Activated CD8-positive, alpha-beta memory T cell treated with anti-CD3 and anti-CD28 coated beads, Interleukin-2, amount 50 U/mL, for 24 hours (primary cell): Measurements from ENCODE around the gene RSU1.
A peak's percentile ranks its signal among the peaks of the same experiment; 100 is the strongest.

Experiments
- DNase-seq: peaks from one replicate; pipeline ENCODE4 v3.0.0-alpha.2; 2020; ENCODE audit errors: extremely low read depth

RSU1 gene

GRCh38 chr10:16822027-16822426 lies 4.8 kb upstream of the RSU1 start:
- DNase-seq = no peak

- no peak for DNase-seq
Measured at GRCh38 chr10:16820421-16820820, 3.2 kb upstream of the RSU1 start.

- no peak for DNase-seq
Measured at GRCh38 chr10:16820018-16820417, 2.8 kb upstream of the RSU1 start.

- no peak for DNase-seq
Measured at GRCh38 chr10:16819436-16819835, 2.2 kb upstream of the RSU1 start.

GRCh38 chr10:16819026-16819425 lies 1.8 kb upstream of the RSU1 start:
- no peak for DNase-seq

- no peak for DNase-seq
Measured at GRCh38 chr10:16816830-16817124, 447 bp downstream of the RSU1 start.

- DNase-seq = no peak
Measured at GRCh38 chr10:16816171-16816570, 1.1 kb downstream of the RSU1 start.

- no peak for DNase-seq
Measured at GRCh38 chr10:16814012-16814411, 3.2 kb downstream of the RSU1 start.

- DNase-seq = no peak
Measured at GRCh38 chr10:16812676-16813075, 4.5 kb downstream of the RSU1 start.

GRCh38 chr10:16811765-16812164 lies 5.5 kb downstream of the RSU1 start:
- DNase-seq = no peak

GRCh38 chr10:16811292-16811691 lies 5.9 kb downstream of the RSU1 start:
- DNase-seq = no peak

GRCh38 chr10:16809074-16809718 lies 8.0 kb downstream of the RSU1 start:
- DNase-seq = no peak

GRCh38 chr10:16804123-16804522 lies 13.1 kb downstream of the RSU1 start:
- no peak for DNase-seq

- no peak for DNase-seq
Measured at GRCh38 chr10:16803464-16803863, 13.8 kb downstream of the RSU1 start.

GRCh38 chr10:16799621-16800020 lies 17.6 kb downstream of the RSU1 start:
- no peak for DNase-seq

- DNase-seq = no peak
Measured at GRCh38 chr10:16798571-16798970, 18.7 kb downstream of the RSU1 start.

GRCh38 chr10:16795410-16796073 lies 21.7 kb downstream of the RSU1 start:
- DNase-seq = no peak

GRCh38 chr10:16794005-16794404 lies 23.2 kb downstream of the RSU1 start:
- no peak for DNase-seq

GRCh38 chr10:16792675-16793074 lies 24.5 kb downstream of the RSU1 start:
- DNase-seq = no peak

- DNase-seq = no peak
Measured at GRCh38 chr10:16789765-16790164, 27.5 kb downstream of the RSU1 start.

GRCh38 chr10:16789261-16789660 lies 28.0 kb downstream of the RSU1 start:
- no peak for DNase-seq

- DNase-seq = no peak
Measured at GRCh38 chr10:16788778-16789177, 28.4 kb downstream of the RSU1 start.

GRCh38 chr10:16788125-16788524 lies 29.1 kb downstream of the RSU1 start:
- no peak for DNase-seq

GRCh38 chr10:16787361-16787791 lies 29.8 kb downstream of the RSU1 start:
- DNase-seq = peak; percentile 25
